Aorta (tissue), 5 donors: ENCODE data around the gene FOSB. TPM values are rescaled to one million over a fixed set of nuclear protein-coding genes. Genes with fewer than 3 reads are reported as not detected.

Experiments used
- ATAC-seq: fragments of 200-7000 bp; cut with Tn5 transposase; one replicate; pipeline ENCODE4 v1.9.1; 2022; ENCODE audit warnings: moderate library complexity; ENCODE audit not compliant: low FRiP score
- DNase-seq, 2 donors: peaks; one replicate each; pipeline ENCODE4 v3.0.0-alpha.2; 2020
- H3K27ac ChIP-seq, 2 donors: one replicate each; pipeline ENCODE4 v1.5.1; 2013; ENCODE audit warnings: low read length in 2 of 2, mild to moderate bottlenecking in 2 of 2, moderate library complexity in 2 of 2, control low read depth in 1 of 2, inconsistent platforms in 1 of 2, low read depth in 1 of 2
- H3K27me3 ChIP-seq, 2 donors: one replicate each; pipeline ENCODE4 v1.6.1; 2013; ENCODE audit warnings: control low read depth in 1 of 2, low read length in 1 of 2, mild to moderate bottlenecking in 1 of 2, moderate library complexity in 1 of 2; ENCODE audit not compliant: insufficient read depth in 2 of 2, control insufficient read depth in 1 of 2
- H3K36me3 ChIP-seq, 2 donors: one replicate each; pipeline ENCODE4 v1.6.1; 2013; ENCODE audit warnings: control low read depth in 1 of 2, low read length in 1 of 2, mild to moderate bottlenecking in 1 of 2; ENCODE audit not compliant: insufficient read depth in 2 of 2, control insufficient read depth in 1 of 2
- H3K4me1 ChIP-seq, 2 donors: one replicate each; pipeline ENCODE4 v1.6.1; 2013; ENCODE audit warnings: low read length in 2 of 2, control low read depth in 1 of 2, mild to moderate bottlenecking in 1 of 2, moderate library complexity in 1 of 2; ENCODE audit not compliant: insufficient read depth in 2 of 2, control insufficient read depth in 1 of 2
- H3K4me3 ChIP-seq, 2 donors: one replicate each; pipeline ENCODE4 v1.5.1; 2013; ENCODE audit warnings: low read length in 2 of 2, control low read depth in 1 of 2, mild to moderate bottlenecking in 1 of 2
- H3K9me3 ChIP-seq: one replicate; pipeline ENCODE4 v1.6.1; 2013; ENCODE audit warnings: mild to moderate bottlenecking, low read length; ENCODE audit not compliant: control insufficient read depth
- whole genome bisulfite sequencing, 2 donors: extraction: QIAGEN DNeasy Blood & Tissue Kit; methylation state at CpG; one replicate each; pipeline ENCODE4 v1.1.7; 2013; 5-methylcytosine and 5-hydroxymethylcytosine counted together
- intact Hi-C, 2 donors: fragments of 100-400 bp; cut with DNase I; formaldehyde crosslinking; loops; one replicate each; pipeline versions ENCODE4 v1.14.2 to v1.15.0; 2022
- polyA plus RNA-seq, 2 donors: library from polyadenylated mRNA; stranded (reverse); fragments of 200-250 nt; gene quantifications; one replicate each; pipeline ENCODE4 v1.2.3, GENCODE V29; 2013
- total RNA-seq, 2 donors: library from RNA; stranded (reverse); fragmentation: NEBNext Ultra II Directional; extraction: Animal tissue kit (Norgen Biotek cat#: 25700); gene quantifications; one replicate each; pipeline ENCODE4 v1.2.1, GENCODE V29; 2021
- donor health status: healthy with polysubstance abuse.
- donor health status: Bipolar disorder and iron deficiency.
- donor health status: DM: no; HTN: no; CAD: no.
- donor health status: DM: no; HTN: no; CAD: no.
- donor health status: DM: yes; HTN: yes; CAD: no.

Gene FOSB
- total and polyA plus RNA-seq, 4 donors, result 3.1 to 754 (median 61.8) TPM

- no peak for ATAC-seq
These were observed 15.2 kb downstream of the FOSB start for GRCh38 chr19:45483033-45483432.

GRCh38 chr19:45484273-45484945 lies 16.6 kb downstream of the FOSB start:
- intact Hi-C loops, result no loop called here

More at GRCh38 chr19:45483033-45483432, 15.2 kb downstream of the FOSB start:
- no peak overlapping the region for H3K27ac ChIP-seq
- no peaks in the 10 kb centered on the region for H3K4me1 ChIP-seq
- H3K4me3 ChIP-seq, result no peak overlapping the region
- no peaks in the 10 kb centered on the region for H3K27me3 ChIP-seq
- no peak for DNase-seq
- H3K36me3 ChIP-seq, result no peaks in the 10 kb centered on the region
- 94 to 98% methylated on average over 5 of the region's 5 CpGs for WGBS, 2 donors
- intact Hi-C loops, result no loop called here
- no peaks in the 10 kb centered on the region for H3K9me3 ChIP-seq

GRCh38 chr19:45485305-45486077 lies 17.7 kb downstream of the FOSB start:
- ATAC-seq (peak; percentile 98), DNase-seq (peak; percentile 99 to 100)
- H3K9me3 ChIP-seq, result no peaks in the 10 kb centered on the region
- no peaks in the 10 kb centered on the region for H3K36me3 ChIP-seq
- H3K27ac ChIP-seq, result peak overlapping the region in 1 of 2 donors; percentile 32
- 0 to 1% methylated on average over 35 of the region's 35 CpGs for WGBS, 2 donors
- no peaks in the 10 kb centered on the region for H3K4me1 ChIP-seq
- peak overlapping the region; percentile 24 to 53 for H3K4me3 ChIP-seq
- no peaks in the 10 kb centered on the region for H3K27me3 ChIP-seq
- intact Hi-C loops, result no loop called here

More at GRCh38 chr19:45484273-45484945, 16.6 kb downstream of the FOSB start:
- no peaks in the 10 kb centered on the region for H3K36me3 ChIP-seq
- H3K9me3 ChIP-seq, result no peaks in the 10 kb centered on the region
- WGBS, 2 donors, result 76 to 78% methylated on average over 13 of the region's 13 CpGs
- no peak for DNase-seq
- no peak for ATAC-seq
- H3K27ac ChIP-seq, result no peak overlapping the region
- H3K4me1 ChIP-seq, result no peaks in the 10 kb centered on the region
- no peak overlapping the region for H3K4me3 ChIP-seq
- H3K27me3 ChIP-seq, result no peaks in the 10 kb centered on the region

GRCh38 chr19:45488708-45489107 lies 20.9 kb downstream of the FOSB start:
- ATAC-seq (no peak), DNase-seq (no peak)
- H3K9me3 ChIP-seq, result no peaks in the 10 kb centered on the region
- no peaks in the 10 kb centered on the region for H3K27me3 ChIP-seq
- intact Hi-C loops, result no loop called here
- no peak overlapping the region for H3K27ac ChIP-seq
- H3K4me1 ChIP-seq, result no peaks in the 10 kb centered on the region
- H3K36me3 ChIP-seq, result no peaks in the 10 kb centered on the region
- no peak overlapping the region for H3K4me3 ChIP-seq
- 92% methylated on average over 15 of the region's 15 CpGs for WGBS, 2 donors

GRCh38 chr19:45489216-45489855 lies 21.5 kb downstream of the FOSB start:
- no peak overlapping the region for H3K4me3 ChIP-seq
- no peaks in the 10 kb centered on the region for H3K36me3 ChIP-seq
- H3K27ac ChIP-seq, result no peak overlapping the region
- DNase-seq (peak in 1 of 2 donors; percentile 29), ATAC-seq (no peak)
- intact Hi-C loops, result no loop called here
- no peaks in the 10 kb centered on the region for H3K27me3 ChIP-seq
- WGBS, 2 donors, result 92 to 93% methylated on average over 20 of the region's 20 CpGs
- H3K9me3 ChIP-seq, result no peaks in the 10 kb centered on the region
- no peaks in the 10 kb centered on the region for H3K4me1 ChIP-seq

GRCh38 chr19:45492137-45492626 lies 24.4 kb downstream of the FOSB start:
- ATAC-seq (no peak), DNase-seq (no peak)
- no peaks in the 10 kb centered on the region for H3K36me3 ChIP-seq
- intact Hi-C loops, result no loop called here
- no peak overlapping the region for H3K27ac ChIP-seq
- no peaks in the 10 kb centered on the region for H3K27me3 ChIP-seq
- H3K4me3 ChIP-seq, result no peak overlapping the region
- 93 to 94% methylated on average over 5 of the region's 5 CpGs for WGBS, 2 donors
- H3K4me1 ChIP-seq, result no peaks in the 10 kb centered on the region
- H3K9me3 ChIP-seq, result no peaks in the 10 kb centered on the region

- WGBS, 2 donors, result 2 to 3% methylated on average over 31 to 32 of the region's 32 CpGs
- no peak for DNase-seq
- intact Hi-C loops, result no loop called here
These were observed 25.1 kb downstream of the FOSB start for GRCh38 chr19:45492627-45493470.

GRCh38 chr19:45494261-45494916 lies 26.6 kb downstream of the FOSB start:
- WGBS, 2 donors, result 94 to 95% methylated on average over 39 of the region's 39 CpGs
- Histone ChIP-seq H3K36me3 (no peaks in the 10 kb centered on the region), H3K4me3 (no peak overlapping the region), H3K27ac (no peak overlapping the region), H3K9me3 (no peaks in the 10 kb centered on the region), H3K4me1 (no peaks in the 10 kb centered on the region), H3K27me3 (no peaks in the 10 kb centered on the region)
- DNase-seq, result no peak
- ATAC-seq, result no peak
- intact Hi-C loops, result no loop called here

More at GRCh38 chr19:45492627-45493470, 25.1 kb downstream of the FOSB start:
- peak; percentile 61 for ATAC-seq
- Histone ChIP-seq H3K4me3 (peak overlapping the region; percentile 35 to 43), H3K36me3 (no peaks in the 10 kb centered on the region), H3K27me3 (no peaks in the 10 kb centered on the region), H3K27ac (no peak overlapping the region), H3K4me1 (no peaks in the 10 kb centered on the region), H3K9me3 (no peaks in the 10 kb centered on the region)
